HG02623 (cell line): Measurements from ENCODE around the gene CERS6.
"Not testable (repeated sequence)": the region's sequence is repeated elsewhere in the genome, so short reads cannot be mapped to it uniquely, and the experiment has no call there.

Experiments used
- ATAC-seq: cut with Tn5 transposase; IDR thresholded peaks from one replicate; pipeline ENCODE4 v1.9.1; 2021; ENCODE audit warnings: moderate library complexity; ENCODE audit not compliant: unreplicated experiment

Gene CERS6

DNA sequence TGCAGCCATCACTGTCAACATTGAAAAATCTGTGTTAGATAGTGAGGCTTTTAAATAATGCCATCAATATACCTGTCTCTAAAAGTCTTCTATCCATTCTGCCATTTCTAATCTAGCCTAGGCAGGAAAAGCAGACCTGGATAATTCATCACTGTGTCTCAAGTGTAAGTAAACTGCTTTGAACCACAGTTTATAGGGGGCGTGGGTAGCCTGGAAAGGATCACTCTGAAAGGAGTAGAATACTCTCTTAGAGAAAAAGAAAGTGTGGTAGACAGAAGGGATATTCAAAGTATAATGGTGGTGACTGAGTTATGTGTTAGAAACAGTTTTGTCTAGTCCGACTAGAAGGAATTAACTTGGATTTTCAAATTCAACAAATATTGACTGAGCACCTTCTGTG lies 40.8 kb downstream of the CERS6 start:
- ATAC-seq: no peak

DNA sequence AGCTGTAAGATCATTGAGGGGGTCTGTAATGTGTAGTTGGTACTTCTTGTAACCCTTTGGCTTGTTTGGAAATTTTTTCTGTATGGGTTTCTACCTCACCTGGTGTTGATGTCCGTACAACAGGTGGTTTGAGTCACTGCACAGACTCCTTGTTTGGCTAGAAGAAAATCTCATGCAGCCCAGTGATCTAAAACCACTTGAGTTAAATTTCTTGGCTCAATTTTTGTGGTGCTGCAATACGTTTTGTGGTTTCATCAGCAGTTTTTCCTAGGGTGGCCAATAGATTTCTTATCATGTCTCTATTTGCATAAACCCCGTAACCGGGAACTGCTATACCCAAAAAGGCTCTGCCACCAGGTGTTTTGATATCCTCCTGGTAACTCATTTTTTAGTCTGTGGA lies 43.4 kb downstream of the CERS6 start:
- ATAC-seq: no peak

DNA sequence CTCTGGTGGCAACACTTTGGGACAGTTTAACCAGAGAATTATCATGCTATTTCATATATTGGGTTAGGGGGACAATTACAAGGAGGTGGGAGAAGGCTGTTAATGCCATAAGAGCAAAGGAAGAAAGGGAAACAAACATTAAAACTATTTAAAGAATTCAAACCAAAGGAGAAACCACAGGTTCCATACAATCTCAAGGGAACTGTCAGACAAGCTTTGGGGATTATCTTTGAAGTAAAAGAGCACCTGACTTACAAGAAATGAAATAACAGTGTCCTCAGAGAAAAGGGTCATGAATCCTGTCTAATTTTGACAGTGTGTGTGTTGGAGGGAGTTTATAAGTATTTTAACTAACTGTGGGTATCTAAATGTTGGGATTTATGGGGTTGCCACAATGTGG lies 44.4 kb downstream of the CERS6 start:
- no peak for ATAC-seq

DNA sequence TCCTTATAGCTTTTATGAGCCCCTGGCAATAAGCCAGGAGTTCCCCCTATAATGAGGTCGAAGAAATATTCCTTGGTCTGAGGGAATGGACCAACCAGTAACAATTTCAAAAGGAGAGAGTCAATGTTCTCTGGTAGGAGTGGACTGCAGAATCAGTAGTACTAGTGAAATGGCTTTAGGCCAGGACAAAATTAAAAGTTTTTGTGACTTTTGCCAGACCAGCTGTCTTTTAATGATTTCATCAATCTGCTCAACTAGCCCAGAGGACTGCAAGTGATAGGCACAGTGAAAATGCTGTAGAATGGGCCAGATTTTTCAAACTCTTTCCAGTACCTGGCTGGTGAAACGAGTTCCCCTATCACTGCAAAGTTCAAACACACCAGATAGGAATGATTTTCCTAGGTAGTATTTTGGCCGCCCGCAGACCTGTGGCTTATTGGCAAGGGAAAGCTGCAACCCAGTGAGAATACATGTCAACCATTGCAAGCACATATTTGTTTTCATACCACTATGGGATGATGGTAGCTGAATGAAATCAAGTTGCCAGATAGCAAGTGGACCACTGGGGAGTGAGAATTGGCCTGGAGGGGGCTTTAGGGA lies 45.5 kb downstream of the CERS6 start:
- ATAC-seq: no peak

DNA sequence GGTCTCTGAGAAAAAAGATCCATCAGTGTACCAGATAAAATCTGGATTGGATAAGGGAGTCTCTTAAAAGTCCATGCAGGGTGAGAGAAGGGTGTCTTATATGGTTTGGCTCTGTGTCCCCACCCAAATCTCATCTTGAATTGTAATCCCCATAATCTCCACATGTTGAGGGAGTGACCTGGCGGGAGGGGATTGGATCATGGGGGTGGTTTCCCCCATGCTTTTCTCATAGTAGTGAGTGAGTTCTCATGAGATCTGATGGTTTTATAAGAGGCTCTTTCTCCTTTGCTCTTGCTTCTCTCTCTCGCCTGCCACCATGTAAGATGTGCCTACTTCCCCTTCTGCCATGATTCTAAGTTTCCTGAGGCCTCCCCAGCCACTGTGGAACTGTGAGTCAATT lies 46.8 kb downstream of the CERS6 start:
- ATAC-seq: not testable (repeated sequence)

DNA sequence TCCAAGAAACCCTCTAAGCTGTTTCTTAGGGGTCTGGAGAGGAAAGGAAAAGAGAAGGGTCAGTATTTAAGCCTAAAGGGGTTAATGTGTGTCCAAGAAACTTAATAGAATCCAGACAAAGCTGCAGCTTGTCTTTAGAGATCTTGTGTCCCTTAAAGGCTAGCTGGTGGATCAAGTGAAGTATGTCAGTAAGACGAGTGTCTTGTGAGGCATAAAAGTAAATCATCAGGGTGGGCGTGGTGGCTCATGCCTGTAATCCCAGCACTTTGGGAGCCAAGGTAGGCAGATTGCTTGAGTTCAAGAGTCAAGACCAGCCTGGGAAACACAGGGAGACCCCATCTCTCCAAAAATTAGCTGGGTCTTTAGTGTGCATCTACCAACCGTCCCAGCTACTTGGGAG lies 47.8 kb downstream of the CERS6 start:
- ATAC-seq: no peak

DNA sequence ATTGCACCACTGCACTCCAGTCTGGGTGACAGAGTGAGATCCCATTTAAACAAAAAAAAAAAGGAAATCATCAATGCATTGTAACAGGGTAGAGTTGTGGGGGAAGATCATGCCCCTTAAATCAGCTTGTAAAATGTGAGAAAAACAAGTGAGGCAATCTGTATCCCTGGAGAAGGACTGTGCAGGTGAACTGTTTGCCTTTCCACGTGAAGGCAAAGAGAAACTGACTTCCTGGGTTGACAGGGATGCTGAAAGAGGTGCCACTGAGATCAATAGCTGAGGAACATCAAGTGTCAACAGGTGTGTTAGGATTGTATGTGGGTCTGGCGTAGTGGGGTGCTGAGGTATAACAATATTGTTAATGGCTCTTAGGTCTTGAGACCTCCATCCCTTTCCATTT lies 48.3 kb downstream of the CERS6 start:
- ATAC-seq: no peak

DNA sequence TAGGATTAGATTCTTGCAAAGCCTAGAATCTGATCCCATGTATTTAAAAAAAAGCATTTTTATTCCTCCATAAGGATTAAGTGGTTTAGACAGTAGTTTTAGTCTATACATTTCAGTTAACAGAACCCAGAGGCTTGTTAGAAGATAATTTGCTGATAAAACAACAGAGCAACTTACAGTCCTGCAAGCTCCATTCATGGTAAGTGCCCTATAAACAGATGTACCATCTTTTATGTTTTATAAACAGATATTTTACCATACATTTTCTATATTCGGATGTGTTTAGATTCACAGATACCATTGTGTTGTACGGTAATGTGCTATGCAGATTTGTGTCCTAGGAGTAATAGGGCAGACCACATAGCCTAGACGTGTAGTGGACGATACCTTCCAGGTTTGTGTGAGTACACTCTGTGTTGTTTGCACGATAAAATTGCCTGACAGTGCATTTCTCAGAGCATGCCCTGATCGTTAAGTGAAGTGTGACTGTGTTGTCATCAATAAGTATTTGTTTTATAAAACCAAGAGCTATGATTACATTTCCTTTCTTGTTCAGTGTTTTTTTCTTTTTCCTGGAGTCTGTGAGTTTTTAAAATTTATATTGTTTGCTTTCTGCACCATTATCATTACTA lies 54.2 kb downstream of the CERS6 start:
- ATAC-seq: no peak

DNA sequence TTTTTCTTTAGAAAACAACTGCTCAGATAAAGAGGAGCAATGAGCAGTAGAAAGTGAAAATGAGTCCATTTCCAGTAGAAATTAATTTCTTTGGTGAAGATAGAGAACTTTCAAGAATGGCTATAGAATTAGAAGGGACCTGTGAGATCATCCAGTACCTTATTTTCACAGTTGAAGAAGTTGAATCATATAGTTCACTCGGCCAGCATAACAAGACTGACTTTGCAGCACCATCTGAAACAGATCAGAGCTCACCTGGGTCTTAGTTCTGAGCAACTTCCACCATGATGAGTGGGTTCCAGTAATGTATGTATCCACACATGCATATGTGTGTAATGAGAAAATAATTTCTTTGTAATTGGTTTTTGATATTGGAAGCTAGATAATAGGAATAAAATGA lies 58.6 kb downstream of the CERS6 start:
- no peak for ATAC-seq

DNA sequence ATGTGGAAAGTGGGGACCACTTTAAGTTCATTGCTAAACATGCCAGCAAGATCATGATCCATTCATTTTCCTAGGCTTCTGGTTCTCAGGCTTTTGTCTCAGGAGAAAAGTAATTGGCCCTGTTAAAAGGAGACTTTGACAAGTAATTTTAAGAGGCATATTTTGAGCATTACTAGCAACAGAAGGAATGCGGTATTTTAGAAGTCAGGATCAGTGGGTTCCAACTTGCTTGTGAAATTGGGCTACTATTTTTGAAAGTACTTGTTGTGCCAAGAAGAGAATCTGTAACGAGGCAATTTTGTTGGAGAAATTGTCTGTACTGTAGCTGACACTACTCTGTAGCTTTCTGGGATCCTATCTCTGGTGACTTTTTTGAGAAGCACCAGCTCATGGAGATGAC lies 59.4 kb downstream of the CERS6 start:
- ATAC-seq: no peak

DNA sequence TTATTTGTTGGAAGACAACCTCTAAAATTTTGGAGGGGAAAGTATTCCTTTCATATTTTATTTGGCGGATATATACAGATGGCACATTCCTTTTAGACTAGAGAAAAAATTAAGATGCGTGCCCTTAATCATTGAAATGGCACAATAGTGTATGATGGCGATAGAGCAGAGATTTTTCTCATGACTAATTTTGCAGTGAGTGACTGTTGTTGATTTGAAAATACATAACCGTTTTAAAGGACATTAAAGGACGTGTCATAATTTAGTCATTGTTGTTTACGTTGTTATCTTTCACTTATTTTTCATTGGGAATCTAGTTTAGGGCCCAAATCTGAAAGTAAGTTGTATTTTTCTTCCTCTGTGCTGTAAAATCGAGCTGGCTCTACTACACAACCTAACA lies 61.7 kb downstream of the CERS6 start:
- no peak for ATAC-seq

DNA sequence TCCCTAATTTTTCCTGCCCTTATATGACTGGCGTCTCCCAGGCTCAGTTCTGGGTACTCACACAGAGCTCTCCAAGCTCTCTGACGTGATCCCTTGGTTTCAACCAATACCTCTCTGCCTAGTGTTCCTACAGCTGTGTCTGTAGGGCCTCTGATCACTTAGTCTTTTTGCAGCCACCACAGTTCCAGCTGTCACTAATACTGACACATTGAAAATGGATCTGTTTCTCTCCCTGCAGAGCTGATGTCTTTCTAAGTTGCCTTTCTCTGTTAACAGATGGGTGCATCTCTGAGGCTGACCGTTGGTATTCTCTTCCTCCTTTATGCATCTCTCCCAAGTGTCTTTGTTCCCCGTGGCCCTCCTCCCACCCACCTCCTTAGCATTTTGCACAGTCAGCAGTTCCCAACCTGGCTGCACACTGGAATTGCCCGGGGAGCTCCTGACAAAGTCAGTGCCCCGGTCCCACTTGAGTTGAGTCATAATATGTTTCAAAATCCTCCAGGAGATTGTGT lies 62.5 kb downstream of the CERS6 start:
- peak; percentile 32 for ATAC-seq

DNA sequence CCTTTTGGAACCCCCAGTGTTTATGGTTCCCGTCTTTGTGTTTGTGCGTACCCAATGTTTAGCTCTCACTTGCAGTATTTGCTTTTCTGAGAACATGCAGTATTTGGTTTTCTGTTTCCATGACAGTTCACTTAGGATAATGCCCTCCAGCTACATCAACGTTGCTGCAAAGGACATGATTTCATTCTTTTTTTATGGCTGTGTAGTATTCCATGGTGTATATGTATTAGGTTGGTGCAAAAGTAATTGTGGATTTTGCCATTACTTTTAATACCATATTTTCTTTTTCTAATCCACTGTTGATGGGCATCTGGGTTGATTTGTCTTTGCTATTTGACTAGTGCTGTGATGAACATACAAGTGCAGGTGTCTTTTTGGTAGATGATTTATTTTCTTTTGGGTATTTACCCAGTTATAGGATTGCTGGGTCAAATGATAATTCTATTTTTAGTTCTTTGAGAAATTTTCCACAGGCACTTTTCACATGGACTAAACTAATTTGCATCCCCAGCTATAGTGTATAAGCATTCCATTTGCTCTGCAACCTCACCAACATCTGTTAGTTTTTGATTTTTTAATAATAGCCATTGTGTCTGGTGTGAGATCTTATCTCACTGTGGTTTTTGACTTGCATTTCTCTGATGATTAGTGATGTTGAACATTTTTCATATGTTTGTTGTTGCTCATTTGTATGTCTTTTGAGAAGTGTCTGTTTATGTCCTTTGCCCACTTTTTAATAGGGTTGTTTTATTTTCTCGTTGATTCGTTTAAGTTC lies 63.6 kb downstream of the CERS6 start:
- no peak for ATAC-seq

DNA sequence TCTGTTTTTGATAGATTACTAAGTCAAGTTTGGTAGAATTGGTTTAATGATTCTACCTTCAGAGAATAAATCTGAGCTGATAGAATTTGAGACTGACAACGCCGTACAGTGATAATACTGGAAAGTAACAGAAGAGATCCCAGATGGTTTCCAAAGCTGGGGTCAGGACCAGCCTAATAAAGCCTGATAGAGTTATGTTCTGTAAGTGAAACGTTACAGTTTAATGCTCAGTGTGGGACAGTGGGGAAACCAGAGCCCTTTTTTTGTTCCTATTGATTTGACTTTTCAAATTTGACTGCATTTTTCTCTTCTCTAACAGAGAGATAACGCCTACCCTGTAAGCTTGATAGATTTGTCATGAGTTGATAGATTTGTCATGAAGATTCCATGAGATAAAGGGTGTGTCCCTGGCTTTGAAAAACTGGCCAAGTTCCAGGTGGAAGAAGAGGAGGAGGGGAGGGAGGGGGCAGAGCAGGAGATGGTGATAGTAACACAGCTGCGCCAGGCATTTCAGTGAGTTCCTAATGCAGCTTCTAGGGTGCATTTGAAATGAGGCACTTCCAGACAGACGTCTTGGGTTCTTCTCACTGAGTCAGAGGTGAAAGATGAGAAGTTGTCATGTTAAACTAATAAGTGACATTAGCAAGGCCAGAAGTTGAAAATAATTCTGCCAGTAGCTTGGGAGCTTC lies 65.1 kb downstream of the CERS6 start:
- no peak for ATAC-seq

DNA sequence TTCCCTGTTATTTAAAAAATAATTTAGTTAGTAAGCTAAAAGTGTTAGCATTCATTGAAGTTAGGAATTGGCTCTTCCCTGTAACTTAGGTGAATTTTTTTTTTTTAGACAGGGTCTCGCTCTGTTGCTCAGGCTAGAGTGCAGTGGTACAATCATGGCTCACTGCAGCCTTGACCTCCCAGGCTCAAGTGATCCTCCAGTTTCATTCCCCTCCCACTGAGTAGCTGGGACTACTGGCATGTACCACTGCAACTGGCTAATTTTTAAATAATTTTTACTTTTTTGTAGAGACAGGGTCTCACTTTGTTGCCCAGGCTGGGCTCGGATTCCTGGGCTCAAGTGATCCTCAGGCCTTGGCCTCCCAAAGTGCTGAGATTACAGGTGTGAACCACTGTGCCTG lies 66.4 kb downstream of the CERS6 start:
- ATAC-seq: no peak

DNA sequence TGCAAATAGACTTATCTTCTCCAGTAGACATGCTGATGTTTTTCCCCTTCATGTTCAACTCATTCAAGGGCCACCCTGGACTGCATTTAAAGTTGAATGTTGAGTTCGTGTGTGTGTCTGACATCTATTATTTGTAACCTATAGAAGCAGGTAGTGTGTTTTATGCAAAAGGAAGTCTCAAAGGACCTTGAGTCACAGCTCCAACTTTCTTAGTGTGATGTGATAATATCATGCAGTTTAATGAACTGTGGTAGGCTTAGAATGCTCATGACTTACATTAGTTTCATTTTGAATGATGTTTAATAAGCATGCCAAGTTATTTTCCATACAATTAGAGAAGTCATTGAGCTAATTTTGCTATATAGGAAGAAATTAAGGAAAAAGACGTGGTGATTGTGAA lies 67.9 kb downstream of the CERS6 start:
- ATAC-seq: no peak

DNA sequence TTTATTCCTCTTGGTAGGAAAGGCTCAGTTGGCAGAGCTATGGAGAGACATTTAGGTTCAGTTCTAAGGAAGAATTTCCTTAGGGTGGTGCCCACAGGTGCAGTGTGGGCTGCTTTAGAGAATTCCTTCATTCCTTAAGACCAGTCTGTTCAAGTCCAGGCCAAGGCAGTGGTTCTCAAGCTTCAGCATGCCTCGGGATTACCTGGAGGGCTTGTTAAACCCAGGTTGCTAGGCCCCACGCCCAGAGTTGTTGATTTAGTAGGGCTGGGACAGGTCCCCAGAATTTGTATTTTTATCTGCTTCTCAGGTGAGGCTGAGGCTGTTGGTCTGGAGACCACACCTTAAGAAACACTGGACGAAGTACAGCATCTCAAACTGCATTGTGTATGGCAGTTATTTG lies 68.9 kb downstream of the CERS6 start:
- ATAC-seq: no peak

DNA sequence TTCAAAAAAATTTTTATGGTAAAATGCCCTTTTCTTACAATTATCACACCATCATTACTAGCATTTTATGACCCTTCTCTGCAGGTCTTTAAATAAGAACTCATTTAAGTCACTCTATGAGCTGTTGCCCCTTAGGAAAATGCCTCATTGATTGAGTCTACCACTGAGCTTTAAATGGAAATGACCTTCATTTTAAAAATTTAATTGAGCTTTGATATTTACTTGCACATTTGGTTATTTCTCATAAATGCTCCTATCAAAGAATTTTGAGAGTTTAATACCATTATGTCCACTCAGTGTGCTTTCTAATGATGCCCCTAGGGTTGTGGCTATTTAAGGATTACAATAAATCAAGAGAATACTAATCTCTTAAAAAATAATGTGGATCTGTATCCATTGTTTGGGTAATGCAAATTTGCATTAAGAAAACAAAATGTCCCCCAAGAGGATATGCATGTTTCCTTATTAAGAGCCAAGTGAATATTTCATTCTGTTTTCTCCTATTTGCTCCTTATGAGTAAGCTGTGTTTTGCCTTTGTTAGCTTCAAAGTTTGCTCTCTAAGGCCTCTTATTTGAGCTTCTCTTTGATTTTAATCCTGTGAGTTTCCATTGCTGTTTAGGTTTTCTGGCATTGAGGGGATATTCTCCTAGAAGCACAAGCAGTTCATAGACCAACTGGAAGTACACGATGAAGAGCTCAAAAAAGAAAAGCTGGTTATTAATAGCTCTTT lies 69.8 kb downstream of the CERS6 start:
- no peak for ATAC-seq

DNA sequence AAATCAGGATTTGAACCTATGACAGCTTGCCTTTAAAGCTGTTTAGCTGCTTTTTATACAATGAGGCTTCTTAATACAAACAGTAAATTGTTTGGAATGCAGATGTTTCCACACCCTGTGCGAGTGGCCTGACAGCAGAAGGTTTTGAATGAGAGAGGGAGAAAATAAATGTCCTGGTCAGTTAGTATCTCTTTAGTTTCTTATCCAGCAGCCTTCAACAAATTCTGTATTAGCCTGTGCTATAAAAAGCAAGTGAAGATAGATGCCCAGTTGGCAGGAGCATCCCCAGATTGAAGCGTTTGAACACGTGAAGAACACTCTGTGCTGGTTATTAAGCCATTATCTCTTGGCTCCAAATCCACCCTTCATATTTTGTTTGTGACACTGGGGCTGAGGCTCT lies 70.6 kb downstream of the CERS6 start:
- no peak for ATAC-seq

DNA sequence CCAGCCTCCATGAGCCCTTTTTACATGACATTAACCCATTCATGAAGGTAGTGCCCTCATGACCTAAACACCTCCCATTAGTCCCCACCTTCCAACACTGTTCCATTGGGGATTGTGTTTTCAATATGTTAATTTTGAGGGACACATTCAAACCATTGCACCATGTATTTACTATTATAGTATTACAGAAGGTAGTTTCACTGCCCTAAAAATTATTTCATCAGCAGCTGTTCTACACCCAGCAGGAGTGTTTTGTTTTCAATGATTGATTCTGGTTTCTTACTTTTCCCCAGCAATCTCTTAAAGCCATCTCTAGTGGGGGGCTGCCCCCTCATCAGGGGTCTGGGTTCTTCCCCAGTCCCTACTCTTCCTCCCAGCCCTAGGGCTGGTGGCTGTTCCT lies 71.9 kb downstream of the CERS6 start:
- no peak for ATAC-seq

DNA sequence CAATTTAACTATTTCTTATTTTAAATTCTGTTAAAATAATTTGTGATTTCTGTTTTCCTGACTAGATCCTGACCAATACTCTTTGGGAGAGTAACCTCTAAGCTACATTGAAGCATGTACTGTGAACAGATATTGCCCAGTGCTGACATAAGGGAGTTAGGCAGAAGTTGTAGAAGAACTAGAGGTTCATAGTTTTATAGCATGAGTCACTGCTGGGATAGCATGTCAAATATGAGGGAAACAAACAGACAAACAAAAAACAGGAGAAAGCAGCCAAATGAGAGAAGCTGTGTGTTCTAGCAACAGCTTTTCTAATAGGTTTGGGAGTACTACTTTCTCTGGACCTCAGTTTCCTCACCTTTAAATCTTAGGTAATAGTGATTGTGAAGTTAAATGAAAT lies 72.4 kb downstream of the CERS6 start:
- ATAC-seq: no peak
